ENCODE data around the gene RAB44. TPM values are rescaled to one million over a fixed set of nuclear protein-coding genes. Genes with fewer than 3 reads are reported as not detected.

The RAB44 gene
- total and polyA plus RNA-seq, 2 of the 4 experiments (the other 2 are of a cell fraction) = 0.03 TPM; not detected in 1

DNA sequence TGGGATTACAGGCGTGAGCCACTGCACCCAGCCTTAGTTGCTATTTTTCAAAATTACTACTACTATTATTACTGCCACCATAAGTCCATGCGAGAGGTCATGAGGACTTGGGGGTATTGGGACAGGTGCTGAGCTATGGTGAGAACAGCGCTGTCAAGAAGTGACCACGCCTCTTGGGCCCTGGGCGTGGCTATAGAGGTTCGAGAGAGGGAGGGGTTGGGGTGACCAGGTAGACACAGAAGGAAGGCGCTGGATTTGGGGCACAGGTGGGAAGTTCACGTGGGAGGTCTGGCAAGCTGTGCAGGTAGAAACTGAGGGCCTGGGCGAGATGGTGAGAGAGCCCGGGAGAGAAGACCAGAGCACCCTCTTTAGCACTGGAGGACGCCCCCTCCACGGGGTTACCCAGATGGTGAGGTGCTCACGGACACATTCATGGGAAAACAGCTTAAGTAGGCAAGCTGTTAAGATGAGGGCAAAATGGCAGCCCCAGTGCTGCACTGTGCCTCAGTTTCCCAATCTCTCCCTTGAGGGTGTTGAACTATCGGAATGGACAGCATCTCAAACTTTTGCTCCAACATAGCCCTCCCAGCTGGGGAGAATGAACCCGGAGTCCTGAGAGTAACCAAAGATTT, 61.0 kb downstream of the RAB44 start:
- intact Hi-C loops (cut with micrococcal nuclease) (loop anchor here (1.0 to 2.0 kb wide), 4 partner anchors 70 to 143 kb away; no protein-coding TSS in a partner anchor), in situ Hi-C loops (cut with MboI; ENCODE audit: low sequenced_read_pairs) (loop anchor here (5.0 kb wide), 1 partner anchor 136 kb away; no protein-coding TSS in a partner anchor), dilution Hi-C loops (cut with HindIII; ENCODE audit: low sequenced_read_pairs, unreplicated experiment) (no loop called here)
- ChIA-PET POLR2A (ENCODE audit: unreplicated experiment) (interaction anchor here (0.8 kb wide), 1 partner anchor 82 kb away, joined by 7 read pairs; no protein-coding TSS in a partner anchor), CTCF (interaction anchor here (1.3 to 2.2 kb wide), 4 partner anchors 10 to 260 kb away, joined by 4 to 11 read pairs (median 8); no protein-coding TSS in a partner anchor)
- no peak overlapping the region for H2AK9ac ChIP-seq (replicated peaks; ENCODE audit: low read depth, low read length, poor library complexity)
- no peaks in the 10 kb centered on the region for H3K4me1 ChIP-seq (ENCODE audit: control insufficient read depth, insufficient read depth, low read length)
- H3K27ac ChIP-seq (ENCODE audit: insufficient read depth, low read length) = no peak overlapping the region
- no peak overlapping the region for H3K18ac ChIP-seq (ENCODE audit: low read depth, low read length)
- H3K4ac ChIP-seq (ENCODE audit: low read depth, low read length) = no peak overlapping the region
- H4K20me1 ChIP-seq (ENCODE audit: insufficient read depth, low read length) = no peaks in the 10 kb centered on the region
- H3K79me1 ChIP-seq (ENCODE audit: low read depth in 1 of 2, low read length in 2 of 2) = no peaks in the 10 kb centered on the region
- 66% methylated on average over 6 of the region's 15 CpGs; no CpG with 5 or more reads in 1 of the 2 experiments for WGBS, 2 experiments (ENCODE audit: extremely low coverage in 2 of 2, insufficient read length in 1 of 2)
- no peak overlapping the region for H3K9ac ChIP-seq (ENCODE audit: low read depth, low read length)
- peaks cover 18% of the 10 kb centered on the region for H3K27me3 ChIP-seq (ENCODE audit: control insufficient read depth, insufficient read depth, low read length)
- H3K9me1 ChIP-seq (ENCODE audit: insufficient read depth, low read length) = no peaks in the 10 kb centered on the region
- no peak overlapping the region for H3K23ac ChIP-seq (ENCODE audit: low read depth, low read length)
- no peak overlapping the region for H3K14ac ChIP-seq (replicated peaks; ENCODE audit: low read depth, low read length)
- H4K5ac ChIP-seq (ENCODE audit: low read depth, low read length) = no peak overlapping the region
- H3K4me3 ChIP-seq (ENCODE audit: insufficient read depth, low read depth, low read length) = no peak overlapping the region
- H2BK15ac ChIP-seq (ENCODE audit: low read depth, low read length) = no peak overlapping the region
- no peak overlapping the region for H3K4me2 ChIP-seq (ENCODE audit: low read depth, low read length)
- H2AFZ ChIP-seq (replicated peaks; ENCODE audit: low read length, poor library complexity) = peak overlapping the region; percentile 29
- no peak for DNase-seq
- no peak for ATAC-seq (ENCODE audit: low read depth)
- no peak overlapping the region for H2BK20ac ChIP-seq (ENCODE audit: low read depth, low read length)
- no peak overlapping the region for H2AK5ac ChIP-seq (ENCODE audit: low read depth, low read length)
- no peak overlapping the region for H3K56ac ChIP-seq (ENCODE audit: extremely low read depth, insufficient read depth, low read length)
- no peak overlapping the region for H2BK5ac ChIP-seq (ENCODE audit: low read depth, low read length, poor library complexity, severe bottlenecking)
- no peak overlapping the region for H2BK120ac ChIP-seq (ENCODE audit: low read depth, low read length)
- no TSS peak for BruUV-seq (replicated peaks)
- no peaks in the 10 kb centered on the region for H3K9me3 ChIP-seq (ENCODE audit: control insufficient read depth, insufficient read depth, low read length)
- no peak overlapping the region for H4K8ac ChIP-seq (ENCODE audit: low read depth in 2 of 2, low read length in 2 of 2)
- H3K36me3 ChIP-seq (ENCODE audit: control insufficient read depth, insufficient read depth, low read length) = no peaks in the 10 kb centered on the region
- H4K91ac ChIP-seq (ENCODE audit: insufficient read depth, low read depth, low read length) = no peak overlapping the region
- TF ChIP-seq RAD21 (IDR thresholded peaks at IDR 0.05; ENCODE audit: low read length) = no peak
- no peak for TF ChIP-seq USF2 (IDR thresholded peaks at IDR 0.05; ENCODE audit: low read depth, low read length)
- no peak for TF ChIP-seq MAZ (IDR thresholded peaks at IDR 0.05; ENCODE audit: borderline replicate concordance, low read depth, low read length)
- no peak for TF ChIP-seq RCOR1 (IDR thresholded peaks at IDR 0.05; ENCODE audit: insufficient replicate concordance, low read length)
- TF ChIP-seq CTCF (conservative IDR thresholded peaks at IDR 0.05; ENCODE audit: low read depth, low read length) = no peak

Measured in IMR-90 (cell line).